ELR (cell line): Measurements from ENCODE around the gene ADAMTSL1.

Experiments
- DNase-seq: peaks from one replicate; pipeline ENCODE4 v3.0.0-alpha.2; 2015; ENCODE audit warnings: low read depth

ADAMTSL1 gene

DNA sequence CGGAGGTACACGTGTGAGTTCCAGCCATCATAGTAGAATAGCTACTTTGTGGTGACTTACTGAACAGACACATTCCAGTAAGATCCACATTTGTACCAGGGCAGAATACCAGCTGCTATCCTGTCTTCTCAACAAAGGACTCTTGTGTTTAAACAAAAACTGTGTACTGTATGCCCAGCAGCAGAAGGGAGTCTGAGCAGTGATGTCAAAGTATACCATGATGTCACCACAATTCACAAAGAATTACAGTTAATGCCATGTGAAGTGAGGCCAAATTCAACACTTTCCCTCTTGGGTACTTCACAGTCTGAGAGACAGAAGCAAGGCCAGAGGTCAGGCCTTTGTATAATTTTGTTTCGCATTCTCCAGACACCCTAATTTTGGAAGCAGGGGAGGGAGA is 137.0 kb downstream of the ADAMTSL1 start:
- no peak for DNase-seq

DNA sequence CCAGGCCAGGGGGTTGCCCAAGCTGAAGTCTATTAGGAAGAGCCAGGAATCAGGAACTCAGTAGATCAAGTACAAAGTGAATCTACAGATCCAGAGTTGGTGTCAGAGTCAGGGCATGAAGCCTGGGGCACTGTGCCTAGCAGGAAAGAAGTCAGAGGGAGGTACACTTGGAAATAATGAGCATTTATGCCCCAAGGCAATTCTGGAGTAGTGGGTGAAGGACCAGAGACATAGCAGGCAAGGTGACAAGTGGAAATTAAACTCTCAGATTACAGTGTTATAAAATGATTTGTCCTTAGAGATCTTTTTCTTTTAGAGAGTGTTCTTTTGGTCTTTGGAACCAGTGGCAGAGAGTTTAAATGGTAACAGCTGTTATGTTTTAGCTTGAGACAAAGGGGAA is 138.0 kb downstream of the ADAMTSL1 start:
- DNase-seq, result no peak

DNA sequence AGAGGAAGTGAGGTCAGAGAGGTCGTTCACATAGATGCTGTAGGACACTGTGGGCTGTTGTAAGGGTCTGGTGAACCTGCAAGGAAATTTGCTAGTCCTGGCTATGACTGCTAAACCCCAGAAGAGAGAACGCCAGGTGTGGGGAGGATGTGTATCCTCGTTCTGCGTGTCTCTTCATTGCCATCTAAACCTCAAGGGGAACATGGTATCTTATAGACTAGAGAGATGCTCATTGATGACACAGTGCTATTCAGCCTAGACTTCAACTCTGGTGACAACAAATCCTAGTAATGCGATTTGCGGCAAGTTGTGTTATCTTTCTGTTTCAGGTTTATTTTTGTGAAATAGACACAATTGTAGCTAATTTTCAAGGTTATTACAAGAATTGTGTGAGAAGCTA is 140.2 kb downstream of the ADAMTSL1 start:
- DNase-seq, result no peak

DNA sequence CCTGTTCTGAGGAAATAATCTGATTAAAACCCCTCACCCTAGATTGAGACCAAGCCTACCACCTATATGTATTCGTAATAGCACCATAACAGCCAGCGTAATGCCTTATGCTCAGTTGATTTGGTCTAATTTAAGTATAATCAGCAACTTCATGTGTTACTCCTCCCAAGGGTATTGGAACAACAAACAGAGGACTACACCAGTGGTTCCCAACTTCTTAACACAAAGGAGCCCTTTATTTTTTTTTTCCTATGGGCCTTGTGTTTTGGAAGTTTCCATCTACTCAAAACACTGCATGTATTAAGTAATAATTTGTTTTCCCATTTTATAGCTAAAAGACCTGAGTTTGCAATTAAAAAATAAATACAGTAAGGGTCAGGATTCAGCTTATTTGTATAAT is 140.7 kb downstream of the ADAMTSL1 start:
- no peak for DNase-seq

DNA sequence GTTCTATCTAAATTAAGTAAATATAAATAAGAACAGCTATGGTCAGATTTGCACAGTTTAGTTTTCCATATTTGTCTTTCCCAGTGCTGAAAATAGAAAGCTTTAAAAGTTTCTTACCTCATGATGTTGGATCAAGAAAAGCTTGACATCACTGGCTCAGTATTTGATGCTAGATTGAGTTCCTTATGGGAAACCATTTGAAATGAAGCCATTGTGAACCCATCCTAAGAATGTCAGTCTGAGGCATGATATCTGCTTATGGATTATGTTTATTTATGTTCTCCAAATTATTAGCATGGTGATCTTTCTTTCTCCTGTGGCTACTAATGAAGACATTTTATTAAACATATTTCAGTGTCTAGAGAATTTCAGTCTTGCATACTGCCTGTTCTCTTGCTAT is 143.0 kb downstream of the ADAMTSL1 start:
- no peak for DNase-seq

DNA sequence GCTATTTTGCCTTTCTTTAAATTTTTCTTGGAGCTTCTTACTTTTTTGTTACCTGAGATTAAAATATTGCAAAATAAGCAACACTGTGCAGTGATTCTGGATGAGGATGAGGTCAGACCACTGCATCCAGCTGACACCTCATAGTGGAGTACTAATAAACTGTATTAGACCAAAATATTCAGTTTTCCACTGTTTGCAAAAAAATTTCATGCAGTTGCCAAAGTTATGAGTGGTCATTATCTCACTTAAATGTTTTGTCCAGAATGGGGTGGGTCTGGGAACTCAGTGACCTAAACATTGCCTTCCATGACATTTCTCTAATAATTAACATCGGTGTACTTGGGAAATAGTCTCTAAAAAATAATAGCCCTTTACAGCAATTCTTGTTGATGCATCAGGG is 143.8 kb downstream of the ADAMTSL1 start:
- no peak for DNase-seq

DNA sequence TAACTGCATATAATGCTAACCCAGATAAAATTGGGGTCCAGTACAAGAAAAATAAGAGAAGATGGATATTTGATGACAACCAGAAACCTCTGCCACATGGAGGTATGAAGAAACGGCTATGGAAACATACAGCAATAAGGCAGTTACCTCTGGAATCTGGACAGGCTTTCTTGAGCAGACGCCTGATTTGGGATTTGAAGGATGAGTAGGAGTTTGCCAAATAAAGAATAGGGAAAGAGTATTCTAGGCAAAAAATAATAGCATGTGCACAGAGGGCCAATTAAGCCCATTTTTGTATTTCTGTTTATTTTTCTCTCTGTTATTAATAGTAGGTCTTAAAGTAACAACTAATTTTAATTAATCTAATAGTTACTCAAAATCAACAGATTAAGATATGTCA is 144.9 kb downstream of the ADAMTSL1 start:
- no peak for DNase-seq

DNA sequence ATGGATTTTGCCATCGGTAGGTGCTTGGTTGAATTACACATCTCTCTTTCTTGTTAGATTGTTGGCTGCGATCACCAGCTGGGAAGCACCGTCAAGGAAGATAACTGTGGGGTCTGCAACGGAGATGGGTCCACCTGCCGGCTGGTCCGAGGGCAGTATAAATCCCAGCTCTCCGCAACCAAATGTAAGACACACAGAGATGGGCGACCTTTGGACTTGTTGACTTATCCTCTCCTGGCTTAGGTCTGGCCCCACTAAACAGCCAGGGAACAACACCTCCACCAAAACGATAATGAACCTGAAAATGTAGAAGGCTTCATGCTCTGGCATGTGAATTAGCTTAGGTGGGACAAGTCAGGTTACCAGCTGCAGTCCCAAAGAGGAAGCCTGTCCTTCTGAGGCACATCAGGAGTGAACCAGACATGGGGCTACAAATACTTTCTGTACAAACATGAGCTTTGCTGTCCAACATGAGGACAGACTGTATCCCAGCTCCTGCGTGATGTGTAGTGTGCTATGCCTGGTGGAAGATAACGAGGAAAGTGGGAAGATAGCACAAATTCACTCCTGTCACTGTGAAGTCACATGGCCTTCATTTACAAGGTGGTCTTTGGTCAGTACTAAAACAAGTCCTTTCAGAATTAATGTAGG is 148.4 kb downstream of the ADAMTSL1 start:
- DNase-seq, result no peak

DNA sequence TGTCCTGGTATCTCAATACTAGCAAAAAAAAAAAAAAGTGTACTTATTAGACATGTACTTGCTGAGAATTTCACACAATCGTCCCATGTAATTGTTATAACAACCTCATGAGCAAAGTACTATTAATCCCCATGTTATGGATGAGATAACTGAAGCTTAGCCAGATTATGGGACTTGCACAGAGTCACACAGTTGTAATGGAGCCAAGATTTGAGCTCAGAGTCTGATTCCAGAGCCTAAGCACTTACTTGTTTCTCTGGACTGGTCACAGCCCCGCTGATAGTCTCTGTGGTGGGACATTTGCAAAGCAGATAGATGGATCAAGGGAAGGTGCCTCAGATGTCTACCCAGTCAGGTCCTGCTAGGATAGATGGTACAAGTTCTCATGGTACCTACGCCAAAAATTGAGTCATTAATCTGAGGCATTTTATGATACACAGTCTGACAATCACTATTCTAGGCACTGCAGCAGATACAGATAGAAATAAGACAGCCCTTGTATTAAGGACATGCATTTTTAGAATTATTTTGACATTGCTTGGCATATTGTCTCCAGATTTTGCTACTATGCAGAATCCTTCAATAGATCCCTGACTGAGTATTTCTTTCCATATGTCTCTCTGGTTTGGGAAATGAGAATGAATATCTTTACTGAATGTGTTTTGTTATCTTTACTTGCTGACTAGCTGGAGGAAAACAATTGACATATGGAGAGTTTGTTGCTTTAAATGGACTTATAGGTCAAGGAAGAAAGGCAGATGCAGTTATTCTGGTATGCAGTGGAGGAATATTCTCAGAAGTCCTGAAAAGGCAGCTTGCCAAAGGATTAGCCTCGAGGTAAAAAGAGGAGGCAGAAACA is 149.5 kb downstream of the ADAMTSL1 start:
- no peak for DNase-seq

DNA sequence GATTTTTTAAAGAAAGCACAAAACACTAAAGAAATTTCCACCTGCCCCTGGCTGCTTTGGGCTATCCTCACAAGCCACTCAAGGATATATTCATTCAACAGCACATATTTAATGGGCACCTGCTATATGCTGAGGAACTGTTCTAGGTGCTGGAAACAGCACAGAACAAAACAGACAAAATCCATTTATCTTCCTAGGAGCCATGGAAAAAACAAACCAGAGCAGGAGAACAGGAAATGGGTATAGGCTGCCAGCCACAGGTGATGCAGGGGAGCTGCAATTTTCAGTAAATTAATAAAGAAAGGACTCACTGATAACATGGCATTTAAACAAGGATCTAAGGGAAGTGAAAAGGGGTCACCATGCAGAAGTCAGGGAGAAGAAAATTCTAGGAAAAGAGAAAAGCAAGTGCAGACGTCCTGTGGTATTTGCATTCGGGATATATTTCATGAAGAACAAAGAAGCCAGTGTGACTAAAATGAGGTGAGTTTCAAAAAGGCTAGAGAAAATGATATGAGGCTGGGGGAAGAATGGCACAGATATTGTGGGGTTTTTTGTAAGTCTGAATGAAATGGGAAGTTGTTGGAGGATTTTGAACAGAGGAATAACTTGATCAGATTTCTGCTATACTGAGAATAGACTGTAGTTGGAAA is 152.2 kb downstream of the ADAMTSL1 start:
- DNase-seq, result no peak

DNA sequence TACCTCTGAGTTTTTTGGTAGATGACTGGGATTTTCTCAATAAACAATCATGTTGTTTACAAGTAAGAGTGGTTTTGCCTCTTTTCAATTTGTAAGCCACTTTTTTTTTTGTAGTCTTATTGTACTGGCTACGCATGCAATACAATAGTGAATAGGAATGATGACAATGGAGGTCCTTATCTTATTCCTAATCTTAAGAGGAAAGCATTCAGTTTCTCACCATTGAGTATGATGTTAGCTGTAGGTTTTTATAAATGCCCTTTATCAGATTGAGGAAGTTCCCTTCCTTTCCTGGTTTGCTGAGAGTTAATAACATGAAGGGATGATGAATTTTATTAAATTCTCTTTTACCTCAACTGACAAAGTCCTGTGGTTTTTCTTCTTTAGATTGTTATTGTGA is 155.2 kb downstream of the ADAMTSL1 start:
- DNase-seq, result no peak

DNA sequence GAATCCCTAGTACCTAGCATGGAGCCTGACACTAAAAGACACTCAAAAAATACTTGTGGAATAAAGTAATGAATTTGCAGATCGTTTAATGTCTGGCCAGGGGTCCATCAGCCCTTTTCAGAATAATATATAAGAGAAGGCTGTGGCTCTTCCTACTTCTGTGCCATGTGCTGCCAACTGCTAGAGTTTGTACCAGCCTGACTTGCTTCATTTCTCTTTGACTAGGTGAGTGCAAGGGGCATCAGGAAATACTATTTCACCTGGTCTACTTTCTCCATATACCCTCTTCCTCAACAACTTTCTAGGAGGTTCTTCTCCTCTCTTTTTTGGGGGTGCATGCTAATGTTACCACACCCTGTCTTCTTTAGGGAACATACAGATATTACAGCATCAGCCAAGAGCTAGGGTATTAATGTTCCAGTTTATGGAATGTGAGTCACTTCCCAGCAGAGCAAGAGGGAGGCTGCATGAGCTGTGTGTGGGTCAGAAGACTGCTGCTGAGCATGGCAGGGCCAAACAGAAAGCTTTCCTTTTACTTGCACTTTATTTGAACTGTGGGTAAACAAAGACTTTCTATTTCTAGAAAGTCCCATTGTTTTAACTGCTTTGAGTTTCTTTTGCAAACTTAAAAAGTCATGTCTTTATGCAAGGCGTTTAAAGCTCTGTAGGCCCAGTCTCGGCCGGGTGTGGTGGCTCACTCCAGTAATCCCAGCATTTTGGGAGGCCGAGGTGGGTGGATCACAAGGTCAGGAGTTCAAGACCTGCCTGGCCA is 158.9 kb downstream of the ADAMTSL1 start:
- DNase-seq, result peak; percentile 84

DNA sequence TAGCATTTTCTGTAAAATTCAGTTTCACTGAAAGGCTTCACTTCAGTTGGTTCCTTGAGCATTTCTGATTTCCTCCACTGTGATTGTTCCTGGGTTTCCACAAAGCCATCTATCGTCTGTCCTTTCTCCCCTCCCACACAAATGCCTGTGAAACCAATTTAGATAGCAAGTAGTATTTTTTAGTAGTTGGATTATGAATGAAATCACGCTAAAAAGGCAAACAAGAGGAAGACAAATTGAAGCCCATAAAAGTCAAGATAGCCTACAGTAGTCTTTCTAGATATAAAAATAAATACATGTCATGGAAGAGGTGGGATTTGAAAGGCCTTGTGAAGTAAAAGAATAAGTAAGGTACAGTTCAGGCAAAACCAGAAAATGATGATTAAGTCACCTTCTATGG is 162.8 kb downstream of the ADAMTSL1 start:
- DNase-seq, result no peak

DNA sequence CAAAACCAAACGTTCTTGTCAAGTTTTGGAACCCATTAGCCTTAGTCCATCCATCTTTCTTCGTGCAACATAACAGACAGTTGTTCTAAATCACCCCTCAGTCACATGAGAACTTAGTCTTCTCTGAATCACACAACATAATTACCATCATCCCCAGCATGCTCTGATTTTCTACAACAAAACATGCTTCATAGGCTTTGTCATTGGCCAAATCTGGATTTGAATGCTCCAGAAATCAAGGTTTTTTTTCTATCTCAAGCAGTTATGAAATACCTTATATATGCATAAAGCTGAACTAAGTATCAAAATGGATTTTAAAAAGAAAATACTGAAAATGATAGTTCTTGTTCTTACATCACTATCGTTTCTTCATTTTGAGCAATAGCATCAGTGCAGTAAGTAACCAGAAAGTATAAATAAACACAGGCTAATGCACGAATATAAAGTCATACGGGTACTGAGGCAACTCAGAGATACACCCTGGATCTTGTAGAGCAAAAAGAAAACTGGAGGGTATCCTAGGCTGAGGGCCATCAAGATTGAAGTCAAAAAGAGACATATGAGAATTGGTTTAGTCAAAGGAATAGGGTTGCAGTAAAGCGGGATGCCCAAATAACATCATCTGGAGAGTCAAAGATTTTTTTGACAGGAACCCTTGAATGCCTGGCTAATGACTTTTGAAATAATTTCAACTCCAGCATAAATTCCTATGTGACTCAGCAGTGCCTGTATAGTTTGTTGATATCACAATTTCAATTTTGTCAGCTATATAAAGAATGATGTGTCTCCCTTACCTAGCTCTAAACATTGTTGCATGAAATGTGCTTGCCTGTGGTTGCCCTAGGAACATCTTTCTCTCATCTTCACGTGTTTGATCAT is 164.7 kb downstream of the ADAMTSL1 start:
- peak; percentile 54 for DNase-seq

DNA sequence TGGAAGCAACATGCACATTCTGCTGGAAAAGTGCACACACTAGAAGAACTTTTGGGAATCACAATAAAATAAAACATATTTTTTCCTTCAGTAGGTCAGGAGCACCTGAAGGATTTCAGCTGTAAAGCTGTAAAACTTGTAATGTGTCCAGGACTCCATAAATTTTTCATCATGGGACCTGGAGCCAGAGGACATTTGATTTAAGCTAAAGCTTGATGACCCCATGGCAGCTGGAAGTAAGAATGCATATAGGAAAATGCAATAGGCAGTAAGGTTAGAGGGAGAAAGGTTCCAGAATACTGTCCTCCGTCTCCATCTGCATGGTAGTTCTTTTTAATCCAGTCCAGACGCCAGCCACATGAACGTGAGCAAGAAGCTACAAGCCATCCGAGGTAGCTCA is 166.0 kb downstream of the ADAMTSL1 start:
- DNase-seq, result no peak

DNA sequence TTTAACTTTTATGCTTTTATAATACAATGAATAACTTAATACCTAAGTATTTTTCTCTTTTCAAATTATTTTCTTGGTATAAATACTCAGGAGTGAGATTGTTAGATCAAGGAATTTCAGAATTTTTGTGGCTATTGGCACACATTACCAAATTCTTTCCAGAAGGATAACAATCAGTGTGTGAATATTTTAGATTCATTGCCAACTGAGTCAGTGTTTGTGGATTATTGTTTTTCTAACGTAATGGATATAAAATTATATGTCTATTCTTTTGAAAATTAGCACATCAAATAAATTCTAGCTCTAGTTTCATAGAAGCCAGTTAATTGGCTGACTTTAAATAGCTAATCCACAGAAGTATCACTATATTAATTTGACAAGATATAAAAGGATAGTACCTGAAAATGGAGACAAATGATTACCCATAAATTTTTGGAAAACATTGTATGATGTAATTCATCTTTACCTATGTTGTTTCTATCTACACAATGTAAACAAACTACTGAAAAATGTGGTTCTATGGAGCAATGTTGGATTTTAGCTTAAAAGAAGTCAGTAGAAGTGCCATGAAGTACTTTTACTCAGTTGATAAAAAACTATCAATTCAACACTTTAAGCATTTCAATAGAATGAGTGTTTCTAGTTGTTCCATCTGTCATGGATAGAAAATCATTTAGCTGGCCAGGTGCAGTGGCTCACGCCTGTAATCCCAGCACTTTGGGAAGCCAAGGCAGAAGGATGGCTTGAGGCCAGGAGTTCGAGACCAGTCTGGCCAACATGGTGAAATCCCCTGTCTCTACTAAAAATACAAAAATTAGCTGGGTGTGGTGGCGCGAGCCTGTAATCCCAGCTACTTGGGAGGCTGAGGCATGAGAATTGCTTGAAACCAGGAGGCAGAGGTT is 185.1 kb downstream of the ADAMTSL1 start:
- DNase-seq, result peak; percentile 75

DNA sequence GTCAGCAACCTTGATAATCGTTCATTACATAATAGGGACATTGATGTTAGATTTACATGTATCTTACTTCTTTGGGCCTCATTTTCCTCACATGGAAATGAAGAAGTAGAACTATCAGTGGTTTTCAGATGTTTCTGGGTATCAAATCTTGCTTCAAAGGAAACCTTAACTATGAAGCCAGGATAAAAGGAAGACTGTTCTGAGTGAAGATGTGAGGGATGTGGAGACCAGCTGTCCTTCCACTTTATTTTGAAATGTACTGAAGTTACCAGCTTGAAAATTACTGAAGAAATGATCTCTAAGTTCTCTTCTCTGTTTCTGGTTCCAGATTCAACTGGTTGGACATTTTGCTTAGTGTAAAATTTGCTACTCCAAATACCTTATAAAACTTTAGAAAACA is 186.0 kb downstream of the ADAMTSL1 start:
- no peak for DNase-seq

DNA sequence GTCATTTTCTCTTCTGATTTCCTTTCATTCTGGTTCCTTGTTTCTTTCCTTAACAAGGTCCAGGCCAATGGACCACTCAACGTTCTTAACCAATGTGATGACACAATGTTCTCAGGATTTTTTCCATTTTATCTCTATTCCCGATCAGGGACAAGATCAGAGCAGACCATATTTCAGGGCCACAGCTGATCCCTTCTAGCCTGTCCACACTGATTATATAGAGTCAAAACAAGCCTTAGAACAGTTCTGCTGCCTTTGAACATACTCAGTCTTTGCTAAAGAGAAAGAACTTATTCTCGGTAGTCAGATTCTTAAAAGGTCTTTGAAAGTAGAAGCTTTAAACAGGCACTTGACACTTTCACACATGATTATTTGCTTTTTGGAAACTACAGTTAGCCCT is 188.4 kb downstream of the ADAMTSL1 start:
- no peak for DNase-seq

DNA sequence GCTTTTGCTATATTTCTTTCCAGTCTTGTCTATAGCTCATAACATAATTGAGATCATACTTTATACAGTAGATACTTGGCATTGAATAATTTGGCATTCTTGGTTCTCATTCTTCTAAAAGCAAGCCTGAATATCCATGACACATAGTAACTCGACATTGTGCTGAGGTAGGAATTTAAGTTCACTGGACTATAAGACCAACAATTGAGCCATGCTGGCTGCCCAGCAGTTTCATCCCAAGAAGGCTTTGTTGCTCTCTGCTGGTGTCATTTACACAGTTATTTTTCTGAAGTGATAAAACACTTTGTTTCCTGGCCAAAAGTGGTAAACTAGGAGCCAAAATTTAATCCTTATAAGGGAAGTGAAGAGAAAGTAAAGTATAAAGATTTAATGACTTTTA is 192.0 kb downstream of the ADAMTSL1 start:
- DNase-seq, result no peak

DNA sequence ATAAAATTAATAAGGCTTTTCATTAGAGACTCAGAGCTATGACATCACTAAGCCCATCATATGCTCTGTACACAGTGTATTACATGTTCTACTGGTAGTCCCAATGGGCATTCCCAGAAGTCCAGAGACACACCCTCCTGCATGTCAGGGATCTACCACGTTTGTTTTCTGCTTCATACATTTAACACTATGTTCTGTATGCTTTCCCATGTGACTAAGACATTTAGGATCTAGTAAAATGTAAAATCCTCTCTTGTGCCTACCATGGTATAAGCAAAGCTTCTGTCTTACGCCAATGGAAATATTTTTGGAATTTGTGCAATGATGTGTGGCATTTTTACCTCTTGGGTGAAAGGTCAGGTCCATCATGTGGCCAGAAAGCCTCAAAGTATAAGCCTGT is 192.4 kb downstream of the ADAMTSL1 start:
- DNase-seq, result no peak
